H1 (cell line): Measurements from ENCODE around the gene FAM120B. TPM values are rescaled to one million over a fixed set of nuclear protein-coding genes. Genes with fewer than 3 reads are reported as not detected.

ENCODE experiments used
- CTCF ChIA-PET: fragments of 300-600 bp; sonication (Branson Sonifier 250); formaldehyde crosslinking; loops from one replicate; lab custom pipeline; 2021; ENCODE audit not compliant: partially characterized antibody; lab: Charles Lee
- POLR2A ChIA-PET: fragments of 300-600 bp; sonication (Branson Sonifier 250); formaldehyde crosslinking; loops from one replicate; lab custom pipeline; 2021; ENCODE audit warnings: inconsistent platforms; ENCODE audit not compliant: partially characterized antibody; lab: Charles Lee
- DNase-seq, 2 experiments: peaks; one replicate each; pipeline versions ENCODE4 v3.0.0 to v3.0.0-alpha.2; 2010 to 2022; ENCODE audit warnings: low spot score in 2 of 2, low read depth in 1 of 2, mixed read lengths in 1 of 2
- FAIRE-seq: peaks from 2 replicates; lab custom pipeline; 2011; peaks lifted over from hg19 to GRCh38; lab: Jason Lieb, UNC
- H2AFZ ChIP-seq: 2 replicates; pipeline ENCODE4 v1.8.1; 2012; ENCODE audit warnings: low read length, inconsistent platforms
- H2AK5ac ChIP-seq: 2 replicates; pipeline ENCODE4 v1.6.1; 2013; ENCODE audit warnings: low read depth, low read length
- H2BK120ac ChIP-seq: replicated peaks from 2 replicates; pipeline ENCODE3; 2013; ENCODE audit warnings: low read depth, low read length, inconsistent platforms
- H2BK12ac ChIP-seq: 2 replicates; pipeline ENCODE4 v1.6.1; 2013; ENCODE audit warnings: low read depth, low read length
- H2BK15ac ChIP-seq: 2 replicates; pipeline ENCODE4 v1.6.1; 2013; ENCODE audit warnings: low read length
- H2BK20ac ChIP-seq: 2 replicates; pipeline ENCODE4 v1.6.1; 2013; ENCODE audit warnings: low read length
- H2BK5ac ChIP-seq: 2 replicates; pipeline ENCODE4 v1.6.1; 2013; ENCODE audit warnings: low read depth, low read length
- H3K14ac ChIP-seq: 2 replicates; pipeline ENCODE4 v1.6.1; 2013; ENCODE audit warnings: inconsistent platforms; ENCODE audit not compliant: insufficient read length
- H3K18ac ChIP-seq: 2 replicates; pipeline ENCODE4 v1.6.1; 2013; ENCODE audit warnings: low read length; ENCODE audit errors: extremely low read depth
- H3K23ac ChIP-seq: 2 replicates; pipeline ENCODE4 v1.6.1; 2013; ENCODE audit warnings: inconsistent platforms; ENCODE audit not compliant: insufficient read length
- H3K23me2 ChIP-seq: 2 replicates; pipeline ENCODE4 v1.6.1; 2013; ENCODE audit warnings: low read depth, low read length
- H3K27ac ChIP-seq: 2 replicates; pipeline ENCODE4 v1.6.1; 2011; ENCODE audit warnings: low read depth, low read length, inconsistent platforms
- H3K27me3 ChIP-seq, 4 experiments: replicated peaks in 1 of 4; 1 replicate in 1 of 4; 2 replicates in 3 of 4; pipeline versions ENCODE4 v1.6.1 to v1.8.1; 2011 to 2013; ENCODE audit warnings: low read length in 3 of 4, mild to moderate bottlenecking in 3 of 4, inconsistent platforms in 2 of 4, mixed read lengths in 2 of 4, moderate library complexity in 1 of 4; ENCODE audit not compliant: control insufficient read depth in 3 of 4, insufficient read depth in 3 of 4; ENCODE audit errors: extremely low read depth in 1 of 4
- H3K36me3 ChIP-seq, 4 experiments: 2 replicates each; pipeline versions ENCODE4 v1.6.1 to v1.8.1; 2011 to 2013; ENCODE audit warnings: mild to moderate bottlenecking in 4 of 4, low read length in 3 of 4, moderate library complexity in 2 of 4, control low read depth in 1 of 4, inconsistent platforms in 1 of 4; ENCODE audit not compliant: insufficient read depth in 4 of 4, control insufficient read depth in 2 of 4
- H3K4ac ChIP-seq: replicated peaks from 2 replicates; pipeline ENCODE3; 2013; ENCODE audit warnings: low read length, low read depth, mixed read lengths, inconsistent platforms; ENCODE audit not compliant: insufficient read length
- H3K4me1 ChIP-seq, 4 experiments: replicated peaks in 1 of 4; 1 replicate in 1 of 4; 2 replicates in 3 of 4; pipeline versions ENCODE4 v1.6.1 to v1.8.1; 2011 to 2013; ENCODE audit warnings: low read length in 3 of 4, inconsistent platforms in 2 of 4, mixed read lengths in 1 of 4; ENCODE audit not compliant: insufficient read depth in 4 of 4, control insufficient read depth in 3 of 4
- H3K4me2 ChIP-seq, 2 experiments: 2 replicates each; pipeline versions ENCODE4 v1.6.1 to v1.8.1; 2011 to 2013; ENCODE audit warnings: low read depth in 2 of 2, low read length in 2 of 2, control low read depth in 1 of 2, inconsistent platforms in 1 of 2, mild to moderate bottlenecking in 1 of 2; ENCODE audit not compliant: insufficient read depth in 1 of 2
- H3K4me3 ChIP-seq, 4 experiments: fragments of 200-600, 300-600 bp in 1 of 4; sonication (generic), shearing (Covaris generic), sonication (Bioruptor Twin) in 1 of 4; 2 replicates each; pipeline versions ENCODE4 v1.5.1 to v1.8.1; 2011 to 2016; ENCODE audit warnings: low read length in 4 of 4, low read depth in 3 of 4, control low read depth in 2 of 4, inconsistent platforms in 2 of 4, mild to moderate bottlenecking in 2 of 4, mixed read lengths in 1 of 4, moderate library complexity in 1 of 4; ENCODE audit not compliant: insufficient read depth in 2 of 4; ENCODE audit errors: extremely low read depth in 1 of 4
- H3K56ac ChIP-seq: replicated peaks from 2 replicates; pipeline ENCODE3; 2013; ENCODE audit warnings: low read depth, mild to moderate bottlenecking, mixed read lengths, low read length, inconsistent platforms; ENCODE audit not compliant: insufficient read length
- H3K79me1 ChIP-seq: 2 replicates; pipeline ENCODE4 v1.6.1; 2013; ENCODE audit warnings: low read depth, low read length, control low read depth
- H3K79me2 ChIP-seq, 2 experiments: 2 replicates each; pipeline versions ENCODE4 v1.6.1 to v1.8.1; 2012 to 2013; ENCODE audit warnings: low read length in 2 of 2, mild to moderate bottlenecking in 2 of 2, inconsistent platforms in 1 of 2; ENCODE audit not compliant: insufficient read depth in 2 of 2, control insufficient read depth in 1 of 2
- H3K9ac ChIP-seq, 4 experiments: replicated peaks in 1 of 4; 1 replicate in 1 of 4; 2 replicates in 3 of 4; pipeline versions ENCODE4 v1.6.1 to v1.8.1; 2011 to 2013; ENCODE audit warnings: low read depth in 3 of 4, low read length in 3 of 4, control low read depth in 2 of 4, mild to moderate bottlenecking in 2 of 4, moderate library complexity in 2 of 4, inconsistent platforms in 1 of 4; ENCODE audit errors: extremely low read depth in 1 of 4
- H3K9me3 ChIP-seq, 2 experiments: 2 replicates each; pipeline versions ENCODE4 v1.6.1 to v1.8.1; 2012 to 2013; ENCODE audit warnings: mild to moderate bottlenecking in 2 of 2, moderate library complexity in 2 of 2, control low read depth in 1 of 2, inconsistent platforms in 1 of 2, low read depth in 1 of 2, low read length in 1 of 2, mixed read lengths in 1 of 2; ENCODE audit not compliant: insufficient read depth in 2 of 2
- H4K20me1 ChIP-seq, 2 experiments: replicated peaks in 1 of 2; 2 replicates each; pipeline versions ENCODE3 to v1.8.1; 2011 to 2013; ENCODE audit warnings: inconsistent platforms in 2 of 2, low read length in 2 of 2, mild to moderate bottlenecking in 1 of 2; ENCODE audit not compliant: insufficient read depth in 2 of 2, control insufficient read depth in 1 of 2
- H4K5ac ChIP-seq: 2 replicates; pipeline ENCODE4 v1.6.1; 2013; ENCODE audit warnings: low read length, low read depth, mixed read lengths, inconsistent platforms; ENCODE audit not compliant: insufficient read length
- H4K8ac ChIP-seq: 2 replicates; pipeline ENCODE4 v1.8.0; 2013; ENCODE audit warnings: mild to moderate bottlenecking, moderate library complexity, low read length, inconsistent platforms; ENCODE audit not compliant: insufficient read depth; ENCODE audit errors: extremely low read depth
- H4K91ac ChIP-seq: replicated peaks from 2 replicates; pipeline ENCODE3; 2013; ENCODE audit warnings: low read length, mixed read lengths, inconsistent platforms; ENCODE audit not compliant: insufficient read length
- CBX8 ChIP-seq: fragments of 300-800, 300-1000 bp; sonication (generic); IDR thresholded peaks from 2 replicates; pipeline ENCODE4 v1.7.1; 2016; ENCODE audit warnings: low read depth, low read length, borderline replicate concordance
- CHD1 ChIP-seq: IDR thresholded peaks from 2 replicates; pipeline ENCODE4 v1.6.1; 2012; ENCODE audit warnings: low read depth, low read length, improper control_type of control experiment
- EP300 ChIP-seq, 2 experiments: IDR thresholded peaks; 1 replicate in 1 of 2; 2 replicates in 1 of 2; pipeline ENCODE4 v1.6.1; 2011 to 2012; ENCODE audit warnings: low read depth in 2 of 2, low read length in 2 of 2, mild to moderate bottlenecking in 2 of 2, borderline replicate concordance in 1 of 2, inconsistent platforms in 1 of 2, moderate library complexity in 1 of 2
- HDAC2 ChIP-seq, 2 experiments: fragments of 300-600 bp in 1 of 2; sonication (generic) in 1 of 2; IDR thresholded peaks; 2 replicates each; pipeline ENCODE4 v1.6.1; 2011 to 2012; ENCODE audit warnings: low read depth in 2 of 2, low read length in 2 of 2, mild to moderate bottlenecking in 2 of 2, moderate library complexity in 2 of 2, borderline replicate concordance in 1 of 2, inconsistent platforms in 1 of 2
- KDM5A ChIP-seq: fragments of 200-600 bp; IDR thresholded peaks from 2 replicates; pipeline ENCODE4 v1.7.1; 2012; ENCODE audit warnings: mild to moderate bottlenecking, low read length, inconsistent platforms, mixed read lengths
- POLR2AphosphoS5 ChIP-seq: IDR thresholded peaks from 2 replicates; pipeline ENCODE4 v1.6.1; 2011; ENCODE audit warnings: low read depth, low read length
- SRF ChIP-seq: IDR thresholded peaks from 2 replicates; pipeline ENCODE4 v1.6.1; 2011; ENCODE audit warnings: mild to moderate bottlenecking, low read depth, low read length, moderate library complexity
- WGBS, 2 experiments: shearing (Covaris generic) in 1 of 2; methylation state at CpG; one replicate each; pipeline versions ENCODE4 v1.1.6 to v1.1.7; 2013 to 2015; ENCODE audit warnings: low lambda C conversion rate in 2 of 2, mixed read lengths in 2 of 2, inconsistent platforms in 1 of 2, low coverage in 1 of 2, missing lambda C conversion rate in 1 of 2; ENCODE audit not compliant: insufficient replicate concordance in 2 of 2, insufficient coverage in 1 of 2, insufficient read length in 1 of 2; ENCODE audit errors: extremely low coverage in 1 of 2, missing lambda C conversion rate in 1 of 2; 5-methylcytosine and 5-hydroxymethylcytosine counted together
- polyA plus RNA-seq, 7 experiments: library from polyadenylated mRNA; depleted of rRNA in 3 of 7; stranded (reverse) in 5 of 7; unstranded in 2 of 7; fragments of >200 nt in 5 of 7; fragments of 200-250 nt in 2 of 7; gene quantifications; 1 replicate in 5 of 7; 2 replicates in 1 of 7; 4 replicates in 1 of 7; pipeline versions ENCODE4 v1.2.1 to v1.2.3, GENCODE V29; 2011 to 2013; ENCODE audit warnings: missing spikeins in 2 of 7, mixed read lengths in 2 of 7
- total RNA-seq: library from RNA; stranded (reverse); fragmentation: NEBNext Ultra II Directional; extraction: Animal tissue kit (Norgen Biotek cat#: 25700); gene quantifications from 2 replicates; pipeline ENCODE4 v1.2.1, GENCODE V29; 2021
- TF ChIP-seq, protein P1 (sequence below): IDR thresholded peaks from 2 replicates; pipeline ENCODE4 v1.6.1; 2012; ENCODE audit warnings: low read length, inconsistent platforms
- TF ChIP-seq, protein P2 (sequence below): IDR thresholded peaks from 2 replicates; pipeline ENCODE4 v1.6.1; 2012; ENCODE audit warnings: inconsistent platforms

The FAM120B gene
- total and polyA plus RNA-seq, 2 of the 8 experiments (the other 6 are each of a cell fraction or from before 2014, with no cell fraction given) = 5.1 to 12.5 TPM

DNA sequence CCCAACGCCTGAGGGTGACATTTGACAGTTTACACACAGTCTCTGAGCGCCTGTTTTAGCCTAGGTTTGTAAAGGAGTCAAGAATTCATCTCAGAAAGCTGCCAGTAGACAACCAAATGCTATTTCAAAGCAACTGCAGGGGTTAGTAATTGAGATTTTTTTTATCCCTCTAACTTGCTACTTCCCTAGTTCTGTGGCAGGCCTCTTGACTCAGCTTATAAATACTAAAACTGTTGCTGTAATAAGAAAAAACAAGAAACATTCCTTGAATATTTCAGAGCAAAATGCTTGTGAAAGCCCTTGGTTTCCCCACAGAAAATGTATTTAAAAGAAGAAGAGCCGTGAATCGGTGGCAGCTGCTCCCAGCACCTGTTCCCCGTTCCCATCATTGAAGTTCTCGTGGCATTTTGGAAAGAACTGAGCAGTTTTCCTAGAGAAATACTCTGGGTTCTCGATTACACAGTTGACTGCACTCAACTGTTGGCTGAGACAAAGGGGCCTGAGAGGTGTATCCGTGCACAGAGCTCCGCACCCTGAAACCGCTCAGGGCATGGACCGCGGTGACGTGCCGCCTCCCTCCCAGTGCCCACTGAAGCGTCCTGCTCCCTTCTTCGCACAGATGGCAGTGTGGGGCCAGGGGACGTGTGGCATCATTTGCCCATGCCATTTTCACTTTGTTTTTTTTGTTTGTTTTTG lies 36.6 kb upstream of the FAM120B start:
- H4K20me1 ChIP-seq = no peaks in the 10 kb centered on the region
- H3K79me1 ChIP-seq = no peaks in the 10 kb centered on the region
- H3K4ac ChIP-seq = no peak overlapping the region
- H3K18ac ChIP-seq = no peak overlapping the region
- ChIA-PET POLR2A (interaction anchor here (4.8 kb wide), 1 partner anchor 20 kb away, joined by 17 read pairs; the partner anchor contains the start of gene DLL1), CTCF (interaction anchor here (1.1 to 1.8 kb wide), 5 partner anchors 8 to 438 kb away, joined by 3 to 5 read pairs (median 3); no protein-coding TSS in a partner anchor)
- no peak overlapping the region for H2BK12ac ChIP-seq
- FAIRE-seq = no peak
- no peak overlapping the region for H3K9ac ChIP-seq
- no peak overlapping the region for H2BK15ac ChIP-seq
- H3K9me3 ChIP-seq = no peaks in the 10 kb centered on the region
- H3K14ac ChIP-seq = no peak overlapping the region
- no peak overlapping the region for H2AK5ac ChIP-seq
- whole genome bisulfite sequencing, 2 experiments = 82% methylated on average over 17 of the region's 17 CpGs; no CpG with 5 or more reads in 1 of the 2 experiments
- no peak overlapping the region for H2BK120ac ChIP-seq
- H3K27me3 ChIP-seq = no peaks in the 10 kb centered on the region
- no peak overlapping the region for H4K5ac ChIP-seq
- H2BK5ac ChIP-seq = no peak overlapping the region
- H4K91ac ChIP-seq = no peak overlapping the region
- H2AFZ ChIP-seq = no peak overlapping the region
- H3K36me3 ChIP-seq = no peaks in the 10 kb centered on the region
- H3K4me3 ChIP-seq = no peak overlapping the region
- no peak overlapping the region for H3K4me2 ChIP-seq
- no peak overlapping the region for H4K8ac ChIP-seq
- H2BK20ac ChIP-seq = no peak overlapping the region
- no peak overlapping the region for H3K27ac ChIP-seq
- peaks cover 0 to 5% (median under 1%) of the 10 kb centered on the region in 4 experiments; a peak in 2 of 7 replicates for H3K4me1 ChIP-seq
- H3K23ac ChIP-seq = no peak overlapping the region
- H3K23me2 ChIP-seq = no peaks in the 10 kb centered on the region
- H3K79me2 ChIP-seq = no peaks in the 10 kb centered on the region
- TF ChIP-seq POLR2AphosphoS5 (no peak), KDM5A (no peak), SRF (no peak), EP300 (IDR thresholded peaks at IDR 0.05; ENCODE audit: borderline replicate concordance in 1 of 2, low read depth in 2 of 2, low read length in 2 of 2) (no peak), CBX8 (no peak), CHD1 (no peak), HDAC2 (IDR thresholded peaks at IDR 0.05; ENCODE audit: borderline replicate concordance in 1 of 2, low read depth in 2 of 2, low read length in 2 of 2) (no peak)
- TF ChIP-seq, protein P1, sequence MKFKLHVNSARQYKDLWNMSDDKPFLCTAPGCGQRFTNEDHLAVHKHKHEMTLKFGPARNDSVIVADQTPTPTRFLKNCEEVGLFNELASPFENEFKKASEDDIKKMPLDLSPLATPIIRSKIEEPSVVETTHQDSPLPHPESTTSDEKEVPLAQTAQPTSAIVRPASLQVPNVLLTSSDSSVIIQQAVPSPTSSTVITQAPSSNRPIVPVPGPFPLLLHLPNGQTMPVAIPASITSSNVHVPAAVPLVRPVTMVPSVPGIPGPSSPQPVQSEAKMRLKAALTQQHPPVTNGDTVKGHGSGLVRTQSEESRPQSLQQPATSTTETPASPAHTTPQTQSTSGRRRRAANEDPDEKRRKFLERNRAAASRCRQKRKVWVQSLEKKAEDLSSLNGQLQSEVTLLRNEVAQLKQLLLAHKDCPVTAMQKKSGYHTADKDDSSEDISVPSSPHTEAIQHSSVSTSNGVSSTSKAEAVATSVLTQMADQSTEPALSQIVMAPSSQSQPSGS = no peak
- TF ChIP-seq, protein P2, sequence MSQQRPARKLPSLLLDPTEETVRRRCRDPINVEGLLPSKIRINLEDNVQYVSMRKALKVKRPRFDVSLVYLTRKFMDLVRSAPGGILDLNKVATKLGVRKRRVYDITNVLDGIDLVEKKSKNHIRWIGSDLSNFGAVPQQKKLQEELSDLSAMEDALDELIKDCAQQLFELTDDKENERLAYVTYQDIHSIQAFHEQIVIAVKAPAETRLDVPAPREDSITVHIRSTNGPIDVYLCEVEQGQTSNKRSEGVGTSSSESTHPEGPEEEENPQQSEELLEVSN = no peak
- TF ChIP-seq, all 59 proteins: peak for 0
- no peak for DNase-seq
- H3K56ac ChIP-seq = no peak overlapping the region
